Suprapubic skin (tissue), 4 donors: ENCODE measurements around the gene ZBTB17.

Experiments
- CTCF ChIP-seq, 2 donors: fragments of 200-600 bp in 1 of 2; fragments of 450-650 bp in 1 of 2; sonication (generic) in 1 of 2; IDR thresholded peaks; one replicate each; pipeline ENCODE4 v1.5.1; 2016 to 2019; ENCODE audit warnings: antibody characterized with exemption in 2 of 2, mild to moderate bottlenecking in 1 of 2, moderate library complexity in 1 of 2
- EP300 ChIP-seq: sonication (generic); formaldehyde crosslinking; IDR thresholded peaks from one replicate; pipeline ENCODE4 v1.6.1; 2017; ENCODE audit warnings: antibody characterized with exemption
- POLR2A ChIP-seq, 2 donors: fragments of 450-650 bp; IDR thresholded peaks; one replicate each; pipeline ENCODE4 v1.6.1; 2017; ENCODE audit warnings: antibody characterized with exemption in 2 of 2, mild to moderate bottlenecking in 2 of 2, moderate library complexity in 2 of 2
- POLR2AphosphoS5 ChIP-seq, 3 donors: sonication (generic); formaldehyde crosslinking; IDR thresholded peaks; one replicate each; pipeline ENCODE4 v1.6.1; 2017; ENCODE audit warnings: antibody characterized with exemption in 3 of 3

GRCh38 chr1:15945832-15946448 lies 30.0 kb downstream of the ZBTB17 start:
- no peak for TF ChIP-seq CTCF (IDR thresholded peaks at IDR 0.05)
- no peak for TF ChIP-seq EP300
- no peak for TF ChIP-seq POLR2A (IDR thresholded peaks at IDR 0.05)
- no peak for TF ChIP-seq POLR2AphosphoS5 (IDR thresholded peaks at IDR 0.05)
